NAMALWA (cell line): ENCODE results near the gene MCTP1.
A peak's percentile ranks its signal among the peaks of the same experiment; 100 is the strongest.

ENCODE experiments used
- DNase-seq: peaks from one replicate; pipeline ENCODE4 v3.0.0-alpha.2; 2015; ENCODE audit warnings: low spot score

Gene MCTP1

DNA sequence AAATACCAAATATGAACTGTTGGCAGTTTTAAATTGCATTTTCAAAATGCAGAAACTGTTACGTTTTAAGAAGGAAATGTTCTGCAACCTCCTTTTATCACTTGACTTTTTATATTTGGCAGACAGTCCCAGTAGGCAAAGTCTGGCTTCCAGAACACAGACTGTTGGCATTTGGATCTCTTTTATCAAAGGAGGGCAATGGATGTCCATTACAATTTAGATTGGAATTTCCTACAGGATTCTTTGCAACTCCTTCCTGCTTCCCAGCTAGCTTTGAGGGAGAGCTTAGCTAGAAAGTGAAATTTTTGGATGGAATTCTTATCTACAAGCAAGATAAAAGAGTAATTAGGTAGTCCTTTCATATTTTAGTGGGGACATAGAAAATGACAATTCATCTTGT is 523.8 kb downstream of the MCTP1 start:
- no peak for DNase-seq

DNA sequence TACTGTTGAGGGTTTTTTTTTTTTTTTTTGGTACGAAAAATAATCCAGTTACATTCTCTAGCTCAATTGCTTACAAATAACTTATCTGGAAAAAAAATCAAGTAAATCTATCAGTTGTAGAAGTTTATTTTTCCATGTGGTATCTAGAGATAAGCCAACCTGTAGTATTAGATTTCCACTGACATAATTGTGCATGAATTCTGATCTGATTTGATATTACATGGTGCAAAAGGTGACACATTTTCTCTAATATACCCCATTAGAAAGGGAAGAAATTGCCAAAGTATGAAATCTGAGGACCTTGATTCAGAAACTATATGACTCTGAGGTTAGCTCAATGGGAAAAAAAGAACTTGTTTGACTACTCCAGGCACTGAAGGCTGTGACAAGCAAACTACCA is 524.9 kb downstream of the MCTP1 start:
- DNase-seq: no peak

DNA sequence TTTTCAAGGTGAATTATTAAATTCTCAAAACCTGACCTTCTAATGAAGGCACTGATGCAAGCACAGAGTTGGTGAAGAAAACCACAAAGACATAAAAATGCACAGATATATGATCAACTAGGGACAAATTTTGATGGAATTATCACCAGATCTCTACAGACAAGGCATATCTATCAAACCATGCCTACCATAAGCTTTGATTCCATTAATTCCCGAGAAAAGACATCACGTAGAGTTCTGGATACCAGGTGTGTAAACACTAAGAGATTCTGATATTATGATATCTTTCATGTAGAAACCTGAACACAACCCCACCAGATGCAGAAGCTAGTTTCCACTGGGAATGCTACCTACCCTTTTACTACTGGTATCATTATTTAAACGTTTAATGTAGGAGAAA is 525.9 kb downstream of the MCTP1 start:
- no peak for DNase-seq

DNA sequence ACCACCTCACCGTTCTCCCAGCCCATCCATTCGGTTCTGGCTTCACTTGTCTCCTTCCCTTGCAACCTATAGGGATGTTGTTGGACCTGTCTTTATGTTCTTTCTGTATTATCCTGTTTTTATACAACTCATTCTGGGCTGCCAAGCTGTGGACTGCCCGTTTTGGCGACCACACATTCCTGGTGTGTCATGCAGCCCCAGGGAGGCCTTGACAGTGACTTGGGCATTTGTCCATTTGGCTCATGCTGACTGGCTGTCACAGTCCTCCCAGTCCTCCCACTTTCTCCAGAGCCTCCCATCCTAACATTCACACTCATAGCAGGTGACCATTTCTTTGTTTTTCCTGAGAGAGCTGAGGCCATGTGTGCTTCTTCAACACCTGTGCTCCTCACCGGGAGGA is 530.1 kb downstream of the MCTP1 start:
- DNase-seq: no peak

DNA sequence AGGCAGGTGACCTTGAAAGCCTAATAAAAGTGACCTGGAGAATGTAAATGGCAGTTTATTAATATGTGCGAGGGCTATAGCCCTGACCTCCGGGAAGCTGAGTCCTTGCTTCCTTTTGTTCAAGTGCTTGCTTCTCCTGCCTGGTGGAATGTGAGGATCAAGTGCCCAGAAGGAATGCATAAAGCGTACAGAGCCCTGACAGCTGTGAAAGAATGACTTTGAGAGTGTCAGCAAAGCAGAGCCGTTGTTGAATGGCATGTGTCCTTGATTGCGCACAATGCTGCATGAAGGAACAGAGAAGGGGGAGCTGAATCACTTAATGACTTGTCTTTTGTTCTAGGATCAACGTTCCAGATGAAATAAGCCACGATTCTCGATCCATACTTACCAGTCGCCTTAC is 533.4 kb downstream of the MCTP1 start:
- DNase-seq: no peak

DNA sequence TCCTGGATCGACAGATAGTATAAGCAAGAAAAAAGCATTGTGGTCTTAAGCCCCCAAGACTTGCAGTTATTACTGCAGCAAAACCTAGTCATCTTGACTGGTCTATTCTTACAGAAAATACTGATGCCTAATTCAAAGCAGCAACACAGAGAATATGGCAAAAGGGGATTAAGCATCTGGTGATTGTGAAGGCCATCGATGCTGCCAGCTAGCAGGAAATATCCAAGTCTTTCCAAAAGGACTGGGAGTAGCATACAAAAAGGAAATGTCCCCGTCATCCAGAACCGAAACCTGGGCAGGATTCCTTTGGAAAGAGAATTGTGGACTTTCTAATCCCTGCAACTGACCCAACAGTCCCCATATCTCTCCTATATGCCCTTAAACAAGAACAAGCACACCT is 534.2 kb downstream of the MCTP1 start:
- DNase-seq: no peak

DNA sequence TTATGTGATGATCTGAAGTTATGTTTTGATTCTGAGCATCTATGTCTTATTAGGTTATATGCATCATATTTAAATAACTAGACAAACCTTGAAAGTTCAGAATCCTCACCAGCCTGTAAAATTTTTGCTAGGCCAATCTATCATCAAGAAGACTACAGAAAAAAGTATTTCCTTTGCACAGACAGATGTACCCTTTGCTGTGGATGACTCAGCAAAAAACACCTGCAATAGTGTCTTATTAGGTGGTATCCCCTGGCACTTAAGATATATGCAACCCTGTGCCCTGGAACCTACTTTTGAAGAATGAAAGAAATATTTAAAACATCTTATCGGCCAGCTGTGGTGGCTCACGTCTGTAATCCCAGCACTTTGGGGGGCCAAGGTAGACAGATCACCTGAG is 535.9 kb downstream of the MCTP1 start:
- DNase-seq: no peak

DNA sequence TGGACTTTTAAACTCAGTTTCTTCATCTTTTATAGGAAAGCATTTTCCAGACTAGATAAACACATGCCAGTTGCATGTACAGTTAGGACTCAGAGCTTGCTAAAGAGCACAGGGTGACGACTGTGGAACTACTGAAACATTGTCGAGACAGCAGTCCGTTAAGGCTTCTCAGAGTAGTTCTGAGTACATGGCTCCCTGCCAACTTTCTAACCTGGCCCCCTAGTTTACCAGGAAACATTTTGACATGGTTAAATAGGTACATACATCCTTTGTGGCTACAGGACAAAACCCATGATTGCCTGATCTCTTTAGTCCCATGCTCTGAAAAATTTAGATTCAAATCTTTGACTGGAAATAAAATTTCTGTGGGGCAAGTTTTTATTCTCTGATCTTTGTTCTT is 536.7 kb downstream of the MCTP1 start:
- DNase-seq: no peak

DNA sequence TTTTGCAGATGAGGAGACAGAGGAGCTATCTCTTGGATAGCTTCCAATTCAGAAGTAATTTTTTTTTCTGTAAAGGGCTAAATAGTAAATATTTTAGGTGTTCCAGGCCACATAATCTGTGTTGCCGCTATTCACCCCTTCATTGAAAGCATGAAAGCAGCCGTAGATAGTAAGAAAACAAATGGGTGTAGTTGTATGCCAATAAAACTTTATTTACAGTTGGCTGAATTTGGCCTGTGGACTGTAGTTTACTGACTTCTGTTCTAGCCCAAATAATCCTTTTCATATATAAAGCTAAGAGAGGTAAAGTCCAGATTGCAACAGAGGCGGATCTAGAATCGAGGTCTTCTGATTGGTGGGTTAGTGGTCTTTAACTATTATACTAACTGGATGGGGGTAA is 537.5 kb downstream of the MCTP1 start:
- no peak for DNase-seq

DNA sequence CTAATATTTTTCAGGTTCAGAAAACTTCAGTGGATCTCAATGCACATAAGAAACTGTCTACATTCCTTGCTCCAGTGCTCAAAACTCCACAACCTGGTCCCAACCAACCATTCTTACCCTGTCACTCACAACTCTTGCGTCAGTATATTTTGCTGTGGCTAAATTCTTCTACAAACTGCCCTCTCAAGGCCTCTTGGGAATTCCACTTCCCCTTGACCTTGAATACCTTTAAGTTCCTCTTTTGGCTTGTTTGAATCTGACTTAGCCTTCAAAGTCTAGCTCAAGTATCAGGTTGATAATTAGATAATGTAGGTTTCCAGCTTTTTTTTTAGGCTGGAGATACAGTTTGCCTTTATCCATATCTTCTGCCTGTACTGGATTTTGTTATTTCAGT is 538.2 kb downstream of the MCTP1 start:
- DNase-seq: peak; percentile 73

DNA sequence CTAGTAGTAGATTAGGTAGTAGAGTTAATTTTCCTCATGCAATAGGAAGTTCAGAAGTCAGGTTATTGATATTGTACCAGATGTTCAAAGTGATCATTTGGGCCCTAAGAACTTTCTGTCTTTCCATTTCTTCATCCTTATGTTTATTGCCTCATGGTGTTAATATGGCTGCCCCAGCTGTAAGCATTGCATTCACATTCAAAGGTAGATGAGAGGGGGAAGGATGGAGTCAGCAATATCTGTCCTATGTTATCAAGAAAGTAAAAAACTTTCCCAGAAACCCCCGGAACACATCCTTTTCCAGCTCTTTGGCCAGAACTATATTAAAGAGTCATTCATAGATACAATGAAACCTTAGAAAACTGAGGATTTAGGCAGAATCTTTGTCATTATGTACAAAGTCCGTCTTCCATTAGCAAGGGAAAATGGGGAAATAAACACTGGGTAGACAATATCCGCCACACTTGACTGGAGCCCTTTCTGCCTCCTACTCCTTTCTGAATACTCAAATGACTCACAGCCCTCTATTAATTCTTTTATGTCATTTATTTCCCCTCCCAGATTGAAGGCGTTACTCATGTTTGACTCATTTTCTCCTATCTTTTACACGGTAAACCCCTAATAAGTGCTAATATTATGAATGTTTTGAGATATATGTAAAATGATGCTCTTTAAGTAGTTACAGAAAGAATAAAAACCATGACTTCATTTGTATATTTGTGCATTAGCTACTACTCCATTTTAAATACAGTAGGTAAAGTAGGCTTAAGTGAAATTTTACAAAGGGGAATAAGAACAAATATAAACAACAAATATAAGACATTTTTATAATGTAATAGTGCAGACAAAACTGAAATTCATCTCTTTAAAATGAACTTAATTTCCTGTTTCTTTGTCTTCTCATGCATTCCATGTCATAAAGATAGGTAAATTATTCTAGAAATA is 538.8 kb downstream of the MCTP1 start:
- DNase-seq: peak; percentile 17

DNA sequence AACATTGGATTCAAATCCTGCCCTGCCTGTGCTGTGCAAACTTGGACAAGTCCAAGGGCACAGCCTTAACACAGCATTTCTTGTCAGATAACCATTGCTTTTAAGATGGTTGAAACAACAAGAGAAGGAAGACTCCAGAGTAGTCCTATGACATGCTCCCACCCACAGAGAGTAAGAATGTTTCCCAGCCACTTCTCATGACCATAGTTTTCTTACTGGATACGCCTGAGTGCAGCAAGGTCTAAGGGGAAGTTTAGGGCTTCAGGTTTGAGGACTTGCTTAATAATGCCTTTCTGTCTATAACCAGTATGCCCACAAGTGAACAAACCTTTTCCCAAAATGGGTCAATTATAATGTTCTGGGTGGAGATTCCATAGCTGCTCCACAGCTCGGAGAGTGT is 540.0 kb downstream of the MCTP1 start:
- DNase-seq: no peak

DNA sequence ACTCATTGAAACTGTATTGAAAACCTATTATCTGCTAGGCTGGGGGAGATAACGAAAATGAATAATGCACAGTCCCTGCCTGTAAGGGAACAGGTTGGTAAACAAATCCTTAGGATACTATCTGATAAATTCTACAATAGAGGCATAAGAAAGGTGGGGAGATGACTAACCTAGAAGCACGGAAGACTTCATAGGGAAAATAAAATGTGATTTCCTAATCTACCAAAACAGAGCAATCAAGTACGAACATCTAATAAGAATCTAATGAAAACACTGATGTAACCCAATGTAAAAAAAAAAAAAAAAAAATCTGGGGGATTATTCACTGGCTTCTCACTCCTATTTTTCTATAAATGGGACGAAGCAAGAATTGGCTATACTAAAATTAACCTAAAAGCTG is 542.0 kb downstream of the MCTP1 start:
- no peak for DNase-seq

DNA sequence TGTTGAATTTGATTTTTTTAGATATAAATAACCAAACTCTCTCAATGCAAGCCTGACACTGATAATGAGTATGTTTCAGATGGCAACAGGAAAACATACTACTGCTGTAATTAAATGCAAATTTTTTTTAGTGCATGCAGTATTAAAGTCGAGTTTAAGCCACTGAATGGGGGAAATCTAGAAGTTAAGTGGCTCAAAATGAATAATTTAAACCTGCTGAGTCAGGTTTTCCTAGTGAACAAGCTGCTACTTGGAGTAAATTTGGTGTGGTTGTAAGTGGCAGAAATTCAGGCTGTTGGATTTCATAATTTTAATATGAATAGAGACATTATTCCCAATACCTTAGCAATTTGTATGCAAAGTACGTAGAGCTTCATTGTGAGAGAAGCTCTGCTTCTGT is 544.6 kb downstream of the MCTP1 start:
- no peak for DNase-seq

DNA sequence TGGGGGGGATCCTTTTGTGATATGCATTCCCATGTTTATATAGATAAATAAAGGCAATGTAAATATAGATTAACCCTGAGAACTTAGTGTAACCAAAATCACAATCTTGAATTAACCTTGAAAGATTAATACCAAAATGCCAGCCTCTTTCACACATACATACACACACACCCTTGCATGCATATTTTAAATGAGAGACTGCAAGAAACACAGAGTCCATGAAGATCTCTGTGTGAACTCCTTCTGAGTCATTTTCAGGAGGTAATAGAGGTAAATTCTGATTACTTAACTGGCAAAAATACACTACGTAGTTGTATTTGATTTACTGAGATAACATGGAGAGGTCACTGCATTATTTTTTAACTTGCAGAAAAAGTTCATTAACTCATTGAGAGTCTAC is 548.4 kb downstream of the MCTP1 start:
- DNase-seq: no peak

DNA sequence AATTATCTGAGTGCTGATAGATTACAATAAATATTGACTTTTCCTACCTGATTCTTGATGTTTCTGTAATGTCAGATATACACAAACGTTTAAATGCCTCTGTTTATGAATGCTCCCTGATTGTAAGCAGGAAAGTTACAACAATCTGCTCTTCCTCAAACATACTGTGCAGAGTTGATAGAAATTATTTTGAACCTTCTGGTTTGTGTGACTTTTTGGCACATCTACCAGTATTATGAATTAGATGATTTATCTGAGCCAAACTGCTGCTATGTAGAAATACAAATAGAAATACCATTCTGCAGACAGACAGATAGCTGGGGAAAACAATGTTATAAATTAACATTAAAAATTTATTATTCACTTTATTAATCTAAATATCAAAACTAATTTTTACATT is 553.4 kb downstream of the MCTP1 start:
- DNase-seq: no peak

DNA sequence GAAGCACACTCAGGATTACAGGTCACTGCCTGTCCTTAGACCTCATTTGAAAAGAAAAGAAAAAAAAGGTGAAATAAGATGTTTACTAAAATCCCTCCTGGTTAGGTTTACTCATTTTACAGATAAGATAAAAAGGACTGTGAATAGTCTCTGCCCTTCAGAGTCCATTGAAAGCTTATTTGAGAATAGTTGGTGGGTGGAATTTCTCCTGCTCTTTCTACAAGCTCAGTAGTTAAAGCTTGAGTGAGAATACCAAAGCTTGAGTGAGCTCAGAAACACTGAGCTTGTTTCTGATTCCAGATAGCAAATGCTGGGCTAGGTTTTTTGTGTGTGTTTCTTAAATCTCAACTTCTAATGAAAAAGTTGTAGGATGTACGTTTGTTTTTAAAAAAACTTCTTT is 559.8 kb downstream of the MCTP1 start:
- no peak for DNase-seq

DNA sequence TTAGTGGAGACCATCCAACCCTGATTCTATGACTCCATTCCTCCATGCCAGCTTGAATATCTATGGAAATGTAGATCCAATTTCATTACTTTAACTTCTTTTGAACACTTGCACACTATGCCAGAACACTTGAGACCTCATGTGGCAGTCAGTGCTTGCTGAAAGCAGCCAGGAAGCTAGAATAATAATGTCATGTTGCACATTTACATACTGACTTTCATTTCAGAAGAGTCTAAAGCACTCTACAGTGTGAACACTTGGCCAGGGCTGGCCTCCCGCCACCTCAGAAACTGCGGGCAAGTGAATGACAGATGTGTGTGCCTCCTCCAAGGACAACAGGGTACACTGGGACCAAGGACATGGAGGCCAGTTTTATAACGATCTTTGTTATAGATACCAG is 569.1 kb downstream of the MCTP1 start:
- DNase-seq: no peak

DNA sequence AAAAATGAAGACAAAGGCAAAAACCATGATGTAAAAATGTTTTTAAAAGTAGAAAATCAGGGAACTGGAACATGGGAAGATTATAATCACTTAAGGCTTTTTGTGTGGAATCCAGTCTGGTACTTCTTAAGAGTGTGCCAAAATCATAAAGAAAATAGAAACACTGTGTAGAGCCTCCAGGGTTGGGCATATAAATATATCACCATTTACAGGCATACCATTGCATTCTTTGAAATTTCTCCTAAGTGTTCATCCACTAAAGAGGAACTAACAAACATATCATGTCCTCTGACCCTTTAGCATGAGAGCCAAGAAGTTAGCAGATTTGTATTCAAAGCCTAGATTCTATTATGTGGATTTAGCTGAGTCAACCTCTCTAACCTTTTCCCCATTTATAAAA is 573.1 kb downstream of the MCTP1 start:
- no peak for DNase-seq

DNA sequence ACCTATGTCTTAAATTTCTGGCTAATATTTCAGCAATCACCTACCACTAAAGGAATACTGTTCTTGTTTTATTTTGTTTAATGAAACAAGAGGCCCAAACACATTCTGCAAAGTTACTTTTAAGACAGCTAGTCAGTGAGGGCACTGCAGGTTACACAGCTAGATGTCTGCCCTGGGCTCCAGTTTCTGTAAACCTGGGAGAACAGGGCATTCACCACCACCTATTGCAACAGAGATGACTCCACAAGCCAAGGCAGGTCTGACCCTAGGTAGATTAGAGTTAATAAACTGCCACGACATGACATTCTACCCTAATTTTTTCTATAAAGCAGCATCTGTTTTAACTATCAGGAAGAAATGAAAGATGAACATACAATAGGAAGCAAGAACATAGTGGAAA is 575.6 kb downstream of the MCTP1 start:
- DNase-seq: no peak

DNA sequence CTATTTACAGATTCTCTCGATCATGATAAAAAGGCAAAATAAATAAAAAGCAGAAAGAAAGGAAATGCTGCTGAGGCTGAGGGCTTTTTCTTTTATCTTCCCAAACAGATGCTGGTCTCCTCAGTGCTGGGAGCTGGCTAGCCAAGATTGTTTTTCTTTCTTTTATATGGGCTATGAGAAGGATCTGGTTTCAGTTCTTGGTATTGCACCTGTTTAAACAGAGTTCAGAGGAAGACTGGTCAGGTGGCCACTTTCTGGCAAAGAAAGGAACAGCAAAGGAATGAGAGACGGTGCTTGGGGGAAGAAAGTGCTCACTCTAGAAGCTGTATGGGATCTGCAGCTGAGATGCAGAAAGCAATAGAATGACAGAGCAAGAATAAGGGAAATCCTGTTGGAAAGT is 577.5 kb downstream of the MCTP1 start:
- DNase-seq: no peak

DNA sequence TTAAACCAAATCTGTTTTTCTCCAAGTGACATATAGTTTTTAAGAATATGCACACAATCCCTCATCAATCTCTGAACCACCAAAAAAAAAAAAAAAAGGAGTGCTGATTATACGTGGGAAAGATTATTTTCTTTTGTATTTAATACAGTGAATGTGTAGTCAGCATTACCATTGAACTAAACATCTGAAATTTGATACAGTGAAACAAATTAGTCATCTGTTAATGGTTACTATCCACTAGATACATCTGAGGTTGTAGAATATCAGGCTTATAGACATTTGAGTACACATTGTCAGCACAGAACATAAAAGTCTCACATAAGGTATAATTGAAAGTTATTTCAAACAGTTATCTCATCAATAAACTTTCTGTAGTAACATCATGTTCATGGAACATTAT is 579.5 kb downstream of the MCTP1 start:
- DNase-seq: no peak

DNA sequence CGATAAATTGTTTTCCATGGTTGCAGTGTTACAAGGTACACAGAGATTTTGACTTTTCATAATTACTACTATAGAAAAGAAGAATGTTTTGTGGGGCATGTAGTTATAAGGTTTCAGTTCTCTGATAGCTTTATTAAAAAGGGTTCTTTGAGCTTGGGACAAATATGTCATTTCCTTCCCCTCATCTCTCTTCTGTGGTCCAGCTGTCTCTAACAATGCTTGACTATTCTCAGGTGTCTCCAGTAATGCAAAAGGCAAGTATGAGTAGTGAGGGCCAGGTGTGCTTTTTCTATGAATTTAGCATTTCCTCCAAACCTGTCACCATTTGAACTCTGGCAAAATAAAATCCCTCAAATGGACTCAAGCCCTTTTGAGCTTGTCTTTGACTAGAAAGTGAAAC is 582.2 kb downstream of the MCTP1 start:
- DNase-seq: no peak

DNA sequence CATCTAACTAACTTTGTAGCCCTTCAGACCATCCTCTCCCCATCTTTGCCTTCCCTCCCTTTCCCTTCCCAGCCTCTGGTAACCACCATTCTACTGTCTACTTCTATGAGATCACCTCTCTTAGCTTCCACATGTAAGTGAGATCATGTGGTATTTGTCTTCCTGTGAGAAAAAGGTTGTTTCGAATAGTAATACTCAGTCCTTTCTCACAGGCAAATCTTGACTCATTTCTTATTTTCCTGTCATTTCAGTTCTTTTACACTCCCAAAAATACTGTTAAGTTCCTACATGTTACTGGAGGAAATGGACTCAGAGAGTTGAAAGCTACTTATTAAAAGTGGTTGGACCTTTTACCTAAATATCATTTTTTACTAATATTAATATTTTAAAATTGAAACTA is 584.3 kb downstream of the MCTP1 start:
- no peak for DNase-seq
